Keratinocyte (primary cell): ENCODE results near the gene UXS1.

Experiments used
- EZH2 ChIP-seq: IDR thresholded peaks from one replicate; pipeline ENCODE4 v1.6.1; 2012; ENCODE audit warnings: inconsistent platforms, mild to moderate bottlenecking, low read length, moderate library complexity
- TF ChIP-seq, protein P1 (sequence below), 3 experiments: IDR thresholded peaks in 1 of 3; conservative IDR thresholded peaks in 1 of 3; optimal IDR thresholded peaks in 1 of 3; 2 replicates in 2 of 3; 3 replicates in 1 of 3; pipeline versions ENCODE3 to v1.5.1; 2011; ENCODE audit warnings: low read length in 3 of 3, mild to moderate bottlenecking in 3 of 3, moderate library complexity in 2 of 3, control low read depth in 1 of 3, inconsistent platforms in 1 of 3; ENCODE audit not compliant: insufficient read depth in 2 of 3; ENCODE audit errors: extremely low read depth in 1 of 3

DNA sequence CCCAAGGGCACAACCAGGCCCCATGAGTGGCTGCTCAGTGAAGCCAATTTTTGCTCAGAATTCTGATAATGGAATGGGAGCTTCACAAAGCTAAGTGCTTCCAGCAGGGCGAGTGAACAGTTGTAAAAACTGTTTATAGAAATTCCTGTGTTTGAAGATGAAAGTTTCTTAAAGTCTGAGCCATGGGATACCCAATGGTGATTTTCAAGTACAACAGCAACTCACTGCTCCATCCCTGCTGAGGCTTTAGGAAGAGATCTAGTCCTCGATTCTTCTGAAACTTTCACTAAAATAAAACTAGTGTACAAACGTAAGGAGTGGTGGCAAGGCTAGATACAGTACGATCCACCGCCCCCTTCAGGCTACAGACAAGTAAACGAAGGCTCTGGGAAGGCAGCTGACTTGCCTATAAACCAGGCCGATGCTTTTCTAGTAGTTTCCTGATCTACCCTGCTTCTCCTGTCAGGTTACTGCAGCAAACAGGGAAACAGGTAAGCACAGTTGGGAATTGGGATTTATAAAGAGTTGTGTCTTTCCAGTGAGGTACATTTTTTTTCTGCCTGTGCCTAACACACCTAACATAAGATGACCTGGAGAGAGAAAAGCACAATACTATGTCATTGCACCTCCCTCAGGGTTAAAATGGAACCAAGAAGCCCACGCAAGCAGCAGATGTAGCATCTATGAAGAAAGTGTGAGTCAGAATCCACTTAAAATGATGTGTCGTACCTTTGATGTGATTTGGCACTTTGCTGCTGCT, 108.7 kb downstream of the UXS1 start:
- no peak for TF ChIP-seq EZH2
- TF ChIP-seq, protein P1, sequence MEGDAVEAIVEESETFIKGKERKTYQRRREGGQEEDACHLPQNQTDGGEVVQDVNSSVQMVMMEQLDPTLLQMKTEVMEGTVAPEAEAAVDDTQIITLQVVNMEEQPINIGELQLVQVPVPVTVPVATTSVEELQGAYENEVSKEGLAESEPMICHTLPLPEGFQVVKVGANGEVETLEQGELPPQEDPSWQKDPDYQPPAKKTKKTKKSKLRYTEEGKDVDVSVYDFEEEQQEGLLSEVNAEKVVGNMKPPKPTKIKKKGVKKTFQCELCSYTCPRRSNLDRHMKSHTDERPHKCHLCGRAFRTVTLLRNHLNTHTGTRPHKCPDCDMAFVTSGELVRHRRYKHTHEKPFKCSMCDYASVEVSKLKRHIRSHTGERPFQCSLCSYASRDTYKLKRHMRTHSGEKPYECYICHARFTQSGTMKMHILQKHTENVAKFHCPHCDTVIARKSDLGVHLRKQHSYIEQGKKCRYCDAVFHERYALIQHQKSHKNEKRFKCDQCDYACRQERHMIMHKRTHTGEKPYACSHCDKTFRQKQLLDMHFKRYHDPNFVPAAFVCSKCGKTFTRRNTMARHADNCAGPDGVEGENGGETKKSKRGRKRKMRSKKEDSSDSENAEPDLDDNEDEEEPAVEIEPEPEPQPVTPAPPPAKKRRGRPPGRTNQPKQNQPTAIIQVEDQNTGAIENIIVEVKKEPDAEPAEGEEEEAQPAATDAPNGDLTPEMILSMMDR (optimal IDR thresholded peaks at IDR 0.05 in 1 of 3, IDR thresholded peaks at IDR 0.05 in 1 of 3, conservative IDR thresholded peaks at IDR 0.05 in 1 of 3; ENCODE audit: extremely low read depth in 1 of 3, insufficient read depth in 2 of 3, low read length in 3 of 3): peak in 1 of 3 experiments; percentile 51
